Esophagus (tissue), 2 donors: Measurements from ENCODE around the gene TRAPPC12. TPM values are rescaled to one million over a fixed set of nuclear protein-coding genes. Genes with fewer than 3 reads are reported as not detected.
A peak's percentile ranks its signal among the peaks of the same experiment; 100 is the strongest.
"Not testable (repeated sequence)": the region's sequence is repeated elsewhere in the genome, so short reads cannot be mapped to it uniquely, and the experiment has no call there.

Experiments used
- H3K27ac ChIP-seq, 2 donors: one replicate each; pipeline ENCODE4 v1.5.1; 2013; ENCODE audit warnings: low read depth in 2 of 2, mild to moderate bottlenecking in 2 of 2, inconsistent platforms in 1 of 2, low read length in 1 of 2, moderate library complexity in 1 of 2
- H3K27me3 ChIP-seq, 2 donors: one replicate each; pipeline ENCODE4 v1.6.1; 2013; ENCODE audit warnings: low read length in 2 of 2, control low read depth in 1 of 2, mild to moderate bottlenecking in 1 of 2; ENCODE audit not compliant: insufficient read depth in 2 of 2, control insufficient read depth in 1 of 2
- H3K36me3 ChIP-seq, 2 donors: one replicate each; pipeline ENCODE4 v1.6.1; 2013; ENCODE audit warnings: low read length in 1 of 2; ENCODE audit not compliant: control insufficient read depth in 2 of 2, insufficient read depth in 2 of 2
- H3K4me1 ChIP-seq, 2 donors: one replicate each; pipeline ENCODE4 v1.6.1; 2013; ENCODE audit warnings: low read length in 1 of 2; ENCODE audit not compliant: control insufficient read depth in 2 of 2, insufficient read depth in 2 of 2
- H3K4me3 ChIP-seq, 2 donors: one replicate each; pipeline ENCODE4 v1.5.1; 2013; ENCODE audit warnings: low read length in 2 of 2, mild to moderate bottlenecking in 2 of 2, low read depth in 1 of 2, moderate library complexity in 1 of 2
- H3K9me3 ChIP-seq, 2 donors: one replicate each; pipeline ENCODE4 v1.6.1; 2013; ENCODE audit warnings: mild to moderate bottlenecking in 2 of 2, low read depth in 1 of 2, low read length in 1 of 2, moderate library complexity in 1 of 2; ENCODE audit not compliant: control insufficient read depth in 2 of 2, insufficient read depth in 1 of 2
- WGBS, 2 donors: extraction: QIAGEN DNeasy Blood & Tissue Kit; methylation state at CpG; one replicate each; pipeline ENCODE4 v1.1.7; 2013; 5-methylcytosine and 5-hydroxymethylcytosine counted together
- polyA plus RNA-seq, 2 donors: library from polyadenylated mRNA; stranded (reverse); fragments of 200-250 nt; gene quantifications; one replicate each; pipeline ENCODE4 v1.2.3, GENCODE V29; 2013
- donor health status: healthy with polysubstance abuse.
- donor health status: Bipolar disorder and iron deficiency.

TRAPPC12 gene
- polyA plus RNA-seq, 2 donors, result 43.6 to 64.2 TPM

DNA sequence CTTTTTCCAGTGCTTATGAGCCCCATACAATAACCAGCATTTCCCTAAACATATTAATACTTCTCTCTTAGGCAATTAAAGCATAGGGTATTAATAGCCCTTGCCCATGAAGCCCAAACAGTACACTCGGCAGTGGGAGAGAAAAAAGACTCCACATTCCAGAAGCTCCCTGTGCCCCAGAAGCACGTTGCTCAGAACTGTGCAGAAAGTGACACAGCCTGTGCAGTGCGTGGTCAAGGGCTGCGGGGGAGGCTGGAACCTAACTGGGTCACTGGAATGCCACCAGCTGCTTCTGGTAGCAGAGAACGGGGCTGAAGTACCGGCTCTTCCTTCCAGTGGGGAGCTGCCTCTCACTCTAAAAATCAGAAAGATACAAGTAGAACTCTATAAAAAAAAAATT, 34.6 kb upstream of the TRAPPC12 start:
- H3K4me3 ChIP-seq, result no peak overlapping the region
- 91 to 97% methylated on average over 6 of the region's 6 CpGs for WGBS, 2 donors
- H3K27ac ChIP-seq, result no peak overlapping the region
- peaks cover 0 to 10% of the 10 kb centered on the region in 2 donors for H3K36me3 ChIP-seq
- no peaks in the 10 kb centered on the region for H3K9me3 ChIP-seq
- no peaks in the 10 kb centered on the region for H3K27me3 ChIP-seq
- H3K4me1 ChIP-seq, result peaks cover 0 to 3% of the 10 kb centered on the region in 2 donors

DNA sequence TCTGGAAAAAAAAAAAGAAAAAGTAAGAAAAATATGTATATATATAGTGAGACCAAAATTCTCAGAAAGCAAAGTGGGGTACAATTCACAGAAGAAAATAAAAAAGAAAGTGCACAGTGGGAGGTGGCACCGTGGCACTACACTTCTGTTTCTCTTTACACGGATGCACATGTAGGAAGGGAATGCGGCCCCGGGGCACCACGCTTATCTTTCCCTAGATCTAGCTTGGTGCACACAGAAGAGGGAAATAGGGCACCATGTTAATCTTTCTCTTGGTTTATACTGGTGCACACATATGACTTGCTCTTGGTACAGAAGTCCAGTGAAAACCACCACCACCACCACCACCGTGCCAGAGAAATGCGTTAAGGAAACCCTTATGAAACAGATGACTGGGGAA, 33.9 kb upstream of the TRAPPC12 start:
- Histone ChIP-seq H3K9me3 (no peaks in the 10 kb centered on the region), H3K4me1 (peaks cover 0 to 3% of the 10 kb centered on the region in 2 donors), H3K36me3 (peaks cover 0 to 10% of the 10 kb centered on the region in 2 donors), H3K4me3 (no peak overlapping the region), H3K27ac (no peak overlapping the region), H3K27me3 (no peaks in the 10 kb centered on the region)
- WGBS, 2 donors, result 87 to 99% methylated on average over 7 of the region's 7 CpGs

DNA sequence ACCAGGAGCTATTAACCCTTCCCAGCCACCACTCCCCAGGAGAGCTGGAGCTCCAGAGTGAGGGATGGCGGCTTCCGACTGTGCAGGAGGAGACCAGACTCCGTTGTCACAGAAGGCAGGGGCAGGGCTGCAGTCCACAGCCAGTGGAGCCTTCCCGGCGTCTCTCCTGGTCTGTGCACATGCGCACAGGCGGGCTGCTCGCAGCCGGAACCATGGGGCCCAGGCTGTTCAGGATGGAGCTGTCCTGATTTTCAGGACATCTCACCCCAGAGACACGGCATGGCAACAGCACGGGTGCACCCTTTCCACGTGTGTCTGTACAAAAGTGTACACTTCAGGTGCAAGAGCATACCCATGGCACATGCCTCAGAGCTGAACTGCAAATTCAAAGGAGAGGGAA, 30.7 kb upstream of the TRAPPC12 start:
- H3K9me3 ChIP-seq, result no peaks in the 10 kb centered on the region
- peak overlapping the region; percentile 5 to 23 for H3K4me3 ChIP-seq
- H3K27ac ChIP-seq, result peak overlapping the region; percentile 7 to 78
- WGBS, 2 donors, result 58% methylated on average over 12 of the region's 12 CpGs
- H3K4me1 ChIP-seq, result peaks cover 0 to 3% of the 10 kb centered on the region in 2 donors
- no peaks in the 10 kb centered on the region for H3K27me3 ChIP-seq
- peaks cover 2 to 11% of the 10 kb centered on the region in 2 donors for H3K36me3 ChIP-seq

DNA sequence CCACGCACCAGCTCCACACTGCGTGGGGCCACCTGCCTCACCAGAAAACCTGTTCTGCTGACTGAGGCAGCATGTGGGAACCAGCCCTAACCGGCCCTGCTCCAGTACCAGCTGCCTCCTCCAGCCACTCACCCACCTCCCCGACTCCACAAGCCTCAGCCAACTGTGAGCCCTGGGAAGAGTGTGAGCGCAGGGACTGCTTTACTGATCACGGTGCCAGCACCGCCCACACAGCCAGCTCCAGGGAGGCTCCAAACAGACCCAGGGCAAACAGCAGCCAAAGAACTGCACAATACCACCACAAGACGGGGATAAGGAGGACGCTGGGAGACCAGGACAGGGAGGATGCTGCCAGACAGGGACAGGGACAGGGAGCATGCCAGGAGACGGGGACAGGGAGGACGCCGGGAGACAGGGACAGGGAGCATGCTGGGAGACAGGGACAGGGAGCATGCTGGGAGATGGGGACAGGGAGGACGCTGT, 30.2 kb upstream of the TRAPPC12 start:
- 47 to 57% methylated on average over 13 of the region's 13 CpGs for WGBS, 2 donors
- Histone ChIP-seq H3K9me3 (no peaks in the 10 kb centered on the region), H3K4me3 (peak overlapping the region; percentile 22 to 23), H3K27me3 (no peaks in the 10 kb centered on the region), H3K4me1 (peaks cover 0 to 3% of the 10 kb centered on the region in 2 donors), H3K27ac (peak overlapping the region; percentile 37 to 78), H3K36me3 (peaks cover 5 to 14% of the 10 kb centered on the region in 2 donors)

DNA sequence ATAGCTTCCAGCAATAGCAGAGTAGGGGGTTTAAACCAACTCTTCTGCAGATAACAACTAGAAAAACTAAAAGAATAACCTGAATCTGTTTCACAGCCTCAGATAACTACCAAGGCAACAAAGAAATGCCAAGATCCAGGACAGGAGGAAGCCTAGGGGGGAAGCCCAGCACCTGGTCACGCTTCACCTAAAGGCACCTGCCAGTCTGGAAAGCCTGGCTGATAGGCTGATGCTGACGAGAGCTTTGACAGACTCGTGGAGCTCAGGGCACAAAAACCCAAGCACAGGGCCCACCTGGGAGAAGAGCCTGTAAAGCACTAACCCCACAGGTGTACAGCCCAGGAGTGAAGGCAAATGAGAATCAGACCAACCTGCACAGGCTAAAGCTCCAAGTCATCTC, 24.5 kb upstream of the TRAPPC12 start:
- 85 to 96% methylated on average over 3 of the region's 3 CpGs for WGBS, 2 donors
- Histone ChIP-seq H3K27me3 (no peaks in the 10 kb centered on the region), H3K27ac (no peak overlapping the region), H3K36me3 (peaks cover 5 to 11% of the 10 kb centered on the region in 2 donors), H3K4me1 (peaks cover 0 to 3% of the 10 kb centered on the region in 2 donors), H3K4me3 (no peak overlapping the region), H3K9me3 (no peaks in the 10 kb centered on the region)

DNA sequence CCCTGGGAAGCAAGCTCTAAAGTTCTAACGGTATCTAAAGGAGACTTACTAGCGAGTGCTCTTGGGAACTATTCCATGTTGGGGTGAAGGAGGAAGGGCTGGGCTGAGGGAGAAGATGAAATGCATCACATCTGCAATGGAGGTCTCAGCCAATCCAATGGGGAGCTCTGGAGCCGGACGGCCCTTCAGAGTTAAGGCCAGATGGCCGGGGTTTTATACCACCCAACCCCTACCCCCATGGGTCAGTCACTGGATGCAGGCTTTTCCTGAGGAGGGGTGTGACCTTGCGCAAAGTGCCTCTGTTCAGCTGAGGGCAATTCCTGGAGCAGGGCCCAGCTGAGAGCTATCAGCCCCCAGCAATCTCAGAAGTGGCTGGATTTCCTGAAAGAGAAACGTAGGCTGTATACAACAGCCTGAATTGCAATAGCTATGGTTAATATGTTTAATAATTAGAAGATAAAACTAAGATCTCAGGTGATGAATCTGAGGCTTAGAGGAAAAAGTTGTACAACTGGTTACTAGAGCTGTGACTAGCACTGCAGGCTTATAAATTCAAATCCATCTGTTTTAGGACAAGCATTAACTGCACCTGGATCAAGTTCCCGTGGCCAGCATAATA, 23.4 kb upstream of the TRAPPC12 start:
- H3K27ac ChIP-seq, result peak overlapping the region in 1 of 2 donors; percentile 58
- H3K4me3 ChIP-seq, result no peak overlapping the region
- H3K27me3 ChIP-seq, result no peaks in the 10 kb centered on the region
- H3K4me1 ChIP-seq, result peaks cover 0 to 3% of the 10 kb centered on the region in 2 donors
- H3K9me3 ChIP-seq, result no peaks in the 10 kb centered on the region
- WGBS, 2 donors, result 77 to 83% methylated on average over 8 of the region's 8 CpGs
- peaks cover 5 to 11% of the 10 kb centered on the region in 2 donors for H3K36me3 ChIP-seq

DNA sequence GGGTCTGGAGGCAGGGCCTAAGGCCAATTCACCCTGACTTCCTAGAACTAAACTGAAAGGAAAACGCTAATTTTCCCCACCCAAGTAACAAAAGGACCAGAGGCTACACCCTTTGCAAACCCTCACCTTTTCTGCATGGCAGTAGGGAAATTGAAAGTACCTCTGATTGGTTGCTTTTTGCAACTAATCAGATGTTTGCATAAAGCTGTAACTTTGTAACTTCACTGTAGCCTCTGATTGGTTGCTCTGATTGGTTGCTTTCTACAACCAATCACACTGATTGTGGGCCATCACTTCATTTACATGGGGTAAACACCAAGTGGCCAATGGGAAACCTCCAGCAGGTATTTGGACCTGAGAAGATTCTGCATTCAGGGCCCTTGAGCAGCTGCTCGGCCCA, 22.7 kb upstream of the TRAPPC12 start:
- peaks cover 5 to 11% of the 10 kb centered on the region in 2 donors for H3K36me3 ChIP-seq
- H3K27me3 ChIP-seq, result no peaks in the 10 kb centered on the region
- WGBS, 2 donors, result 68 to 74% methylated on average over 2 of the region's 2 CpGs
- no peaks in the 10 kb centered on the region for H3K9me3 ChIP-seq
- peaks cover 0 to 3% of the 10 kb centered on the region in 2 donors for H3K4me1 ChIP-seq
- peak overlapping the region in 1 of 2 donors; percentile 74 for H3K27ac ChIP-seq
- peak overlapping the region in 1 of 2 donors; percentile 11 for H3K4me3 ChIP-seq

DNA sequence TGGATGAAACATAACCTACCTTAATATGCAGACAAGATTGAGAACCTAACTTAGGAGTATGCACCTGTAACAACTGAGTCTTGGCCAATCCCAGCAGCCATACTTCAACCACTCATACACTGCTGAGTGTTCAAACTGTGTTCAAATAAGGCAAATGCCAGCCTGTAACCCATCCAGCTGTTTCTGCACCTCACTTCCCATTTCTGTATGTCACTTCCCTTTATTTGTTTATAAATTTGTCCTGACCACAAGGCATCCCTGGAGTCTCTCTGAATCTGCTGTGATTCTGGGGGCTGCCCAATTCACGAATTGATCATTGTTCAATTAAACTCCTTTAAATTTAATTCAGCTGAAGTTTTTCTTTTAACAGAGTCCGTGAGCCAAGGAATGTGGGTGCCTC, 22.0 kb upstream of the TRAPPC12 start:
- H3K27me3 ChIP-seq, H3K36me3 ChIP-seq, H3K27ac ChIP-seq, H3K4me1 ChIP-seq, H3K4me3 ChIP-seq, H3K9me3 ChIP-seq: not testable (repeated sequence)
- 89 to 90% methylated on average over 2 of the region's 2 CpGs for WGBS, 2 donors

DNA sequence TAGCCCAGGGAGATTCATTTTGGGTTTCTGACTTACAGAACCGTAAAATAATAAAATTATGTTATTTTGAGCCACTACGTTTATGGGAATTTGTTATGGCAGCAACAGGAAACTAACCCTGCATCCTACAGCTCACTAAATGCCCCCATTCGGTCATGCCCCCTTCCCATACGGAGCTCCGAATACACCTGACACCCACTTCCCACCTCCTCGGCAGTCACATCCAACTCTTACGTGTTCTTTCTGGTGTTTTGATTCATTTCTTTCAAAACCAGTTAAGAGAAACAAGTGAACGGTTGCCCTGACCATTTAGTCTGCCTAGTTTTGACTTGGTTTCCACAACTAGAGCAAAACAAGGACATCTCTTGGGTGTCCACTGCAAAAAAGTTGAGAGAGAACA, 21.6 kb upstream of the TRAPPC12 start:
- 88 to 89% methylated on average over 8 of the region's 8 CpGs for WGBS, 2 donors
- H3K36me3 ChIP-seq, result peaks cover 5 to 6% of the 10 kb centered on the region in 2 donors
- H3K27me3 ChIP-seq, result no peaks in the 10 kb centered on the region
- H3K27ac ChIP-seq, result no peak overlapping the region
- H3K4me3 ChIP-seq, result no peak overlapping the region
- peaks cover 0 to 3% of the 10 kb centered on the region in 2 donors for H3K4me1 ChIP-seq
- H3K9me3 ChIP-seq, result peaks cover 0 to 3% of the 10 kb centered on the region in 2 donors
